DMS 273 treated with DMSO at 0.1 percent for 48 hours (cell line): ENCODE results near the gene NFASC.
A peak's percentile ranks its signal among the peaks of the same experiment; 100 is the strongest.

Experiments used
- DNase-seq: peaks from one replicate; lab custom pipeline; 2025; lab: John Stamatoyannopoulos, UW

Gene NFASC

GRCh38 chr1:204983136-204983535 is 112.5 kb downstream of the NFASC start:
- DNase-seq: no peak

DNA sequence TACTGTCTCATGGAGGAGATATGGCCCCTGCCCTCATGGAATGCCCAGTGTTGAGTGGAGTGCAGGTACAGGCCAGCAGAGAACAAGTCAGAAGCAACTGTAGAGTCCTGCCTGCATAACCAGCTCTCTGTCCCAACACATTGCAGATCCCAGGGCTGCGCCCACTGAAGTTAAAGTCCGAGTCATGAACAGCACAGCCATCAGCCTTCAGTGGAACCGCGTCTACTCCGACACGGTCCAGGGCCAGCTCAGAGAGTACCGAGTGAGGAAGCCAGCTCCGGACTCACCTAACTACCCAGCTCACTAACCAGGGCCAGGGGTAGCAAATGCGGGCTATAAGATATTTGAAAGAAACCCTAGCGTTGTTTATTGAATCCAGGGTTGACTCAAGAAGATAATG is 113.2 kb downstream of the NFASC start:
- DNase-seq: no peak

- no peak for DNase-seq
Observed at GRCh38 chr1:204984499-204984898, 113.8 kb downstream of the NFASC start.

GRCh38 chr1:204986181-204986580 is 115.5 kb downstream of the NFASC start:
- no peak for DNase-seq

GRCh38 chr1:204987689-204988088 is 117.0 kb downstream of the NFASC start:
- DNase-seq: no peak

DNA sequence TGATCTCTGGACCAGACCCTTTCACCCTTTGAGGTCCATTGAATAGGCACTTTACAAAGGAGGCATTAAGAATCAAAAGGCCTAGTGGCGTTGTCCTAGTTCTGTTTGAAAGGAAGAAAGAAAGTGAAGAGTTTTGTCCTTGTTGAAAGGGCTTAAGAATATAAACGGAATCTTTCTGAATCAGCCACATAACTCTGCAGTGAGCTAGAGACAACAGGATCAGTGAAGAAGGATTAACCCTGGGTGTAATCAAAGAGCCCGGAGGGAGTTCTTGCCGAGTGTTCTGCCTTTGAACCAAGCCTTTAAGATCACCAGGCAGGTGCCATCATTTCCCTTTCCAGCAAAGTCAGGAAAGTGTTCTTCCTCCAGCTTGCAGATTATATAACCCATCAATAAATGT is 117.5 kb downstream of the NFASC start:
- DNase-seq: no peak

DNA sequence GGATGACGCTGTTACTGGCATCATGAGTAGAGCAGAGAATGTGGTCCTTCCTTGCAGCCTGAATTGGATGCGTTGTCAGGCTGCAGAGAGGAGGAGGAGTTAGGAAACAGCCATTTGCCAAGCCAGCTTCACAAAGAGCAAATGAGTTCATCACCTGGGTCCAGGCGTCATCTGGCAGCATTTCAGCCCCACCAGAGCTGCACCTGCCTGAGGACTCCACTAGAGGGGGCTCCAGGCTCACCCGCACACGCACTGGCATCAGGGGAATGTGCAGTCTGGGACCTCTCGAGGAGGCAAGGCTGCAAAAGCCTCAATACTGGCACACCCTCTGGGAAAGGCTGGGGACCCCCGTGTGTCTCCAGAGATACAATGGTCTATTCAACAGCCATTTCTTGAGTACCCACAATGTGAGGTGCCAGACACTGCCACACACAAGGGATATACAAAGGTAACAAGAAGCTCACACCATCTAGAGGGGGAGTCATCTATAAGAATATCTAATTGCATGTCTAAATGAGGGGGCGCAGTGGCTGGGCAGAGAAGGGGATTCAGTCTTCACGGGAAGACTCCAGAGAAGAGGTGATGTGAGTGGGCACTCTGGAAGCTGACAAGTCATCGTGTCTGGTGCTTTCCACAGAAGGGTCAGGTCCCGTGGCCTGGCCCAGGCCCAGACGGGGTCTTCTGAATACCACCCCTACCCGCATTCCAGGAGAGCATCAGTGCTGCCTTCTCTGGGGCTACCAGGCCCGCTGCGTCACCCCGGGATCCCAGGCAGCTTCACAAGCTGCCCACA is 118.8 kb downstream of the NFASC start:
- peak; percentile 72 for DNase-seq

GRCh38 chr1:204990059-204990664 is 119.5 kb downstream of the NFASC start:
- no peak for DNase-seq

GRCh38 chr1:204990721-204991341 is 120.2 kb downstream of the NFASC start:
- no peak for DNase-seq

DNA sequence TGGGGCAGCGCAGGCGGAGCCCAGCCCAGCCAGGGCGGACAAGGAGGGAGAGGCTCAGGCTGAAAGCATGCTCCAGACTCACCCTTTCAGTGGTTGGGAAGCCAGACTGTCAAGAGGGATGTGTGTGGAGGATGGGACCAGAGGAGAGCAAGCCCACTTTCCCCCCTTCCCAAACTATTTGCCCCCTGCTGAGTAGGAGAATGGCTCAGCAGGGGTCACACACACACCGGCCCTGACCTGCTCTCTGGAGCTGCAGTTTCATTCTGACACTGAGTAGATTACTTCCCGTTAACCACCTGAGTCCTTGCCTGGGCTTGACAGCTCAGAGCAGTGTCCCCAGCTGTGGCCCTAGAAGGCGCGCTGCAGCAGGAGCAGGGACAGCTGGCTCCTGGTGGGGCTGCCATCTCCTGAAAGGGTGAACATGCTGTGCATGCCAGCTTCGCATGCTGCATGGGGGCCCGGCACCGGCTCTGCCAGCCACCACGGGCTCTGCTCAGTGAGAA is 120.7 kb downstream of the NFASC start:
- DNase-seq: no peak

DNA sequence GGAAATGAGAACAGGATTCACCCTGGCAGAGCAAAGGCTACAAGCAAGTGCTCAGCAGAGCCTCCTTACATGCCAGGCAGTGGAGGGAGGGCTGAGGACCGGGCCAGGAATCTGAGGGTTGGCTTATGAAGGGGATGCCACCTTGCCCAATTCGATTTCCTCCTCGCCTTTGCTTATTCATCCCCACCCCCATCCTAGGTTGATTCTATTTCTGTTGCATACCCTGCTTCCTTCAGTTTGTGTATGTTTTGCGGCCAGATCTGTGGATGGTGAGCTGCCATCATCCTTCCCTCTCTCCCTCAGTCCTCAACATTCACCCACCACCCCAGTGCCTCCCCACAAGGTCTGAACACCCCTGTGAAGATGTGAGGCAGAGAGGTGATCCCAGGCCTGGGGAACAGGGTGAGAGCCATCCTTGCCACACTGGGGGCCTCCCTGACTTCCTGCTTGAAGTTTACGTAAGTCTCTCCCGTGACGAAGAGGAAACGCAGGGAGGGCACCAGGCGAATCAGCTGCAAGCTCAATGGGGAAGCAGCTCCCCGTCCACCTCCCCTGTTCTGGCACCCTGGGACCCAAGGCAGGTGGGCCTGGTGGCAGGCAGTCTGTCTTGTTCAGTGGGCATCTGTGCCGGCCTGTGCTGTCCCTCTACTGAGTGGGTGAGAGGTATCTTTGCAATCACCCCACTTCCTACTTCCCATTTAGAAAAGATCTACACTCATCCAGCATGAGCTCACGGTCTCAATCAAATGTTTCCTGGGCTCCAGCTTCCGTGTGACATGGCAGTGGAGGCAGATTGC is 121.7 kb downstream of the NFASC start:
- no peak for DNase-seq

GRCh38 chr1:204992998-204993314 is 122.3 kb downstream of the NFASC start:
- DNase-seq: no peak

DNA sequence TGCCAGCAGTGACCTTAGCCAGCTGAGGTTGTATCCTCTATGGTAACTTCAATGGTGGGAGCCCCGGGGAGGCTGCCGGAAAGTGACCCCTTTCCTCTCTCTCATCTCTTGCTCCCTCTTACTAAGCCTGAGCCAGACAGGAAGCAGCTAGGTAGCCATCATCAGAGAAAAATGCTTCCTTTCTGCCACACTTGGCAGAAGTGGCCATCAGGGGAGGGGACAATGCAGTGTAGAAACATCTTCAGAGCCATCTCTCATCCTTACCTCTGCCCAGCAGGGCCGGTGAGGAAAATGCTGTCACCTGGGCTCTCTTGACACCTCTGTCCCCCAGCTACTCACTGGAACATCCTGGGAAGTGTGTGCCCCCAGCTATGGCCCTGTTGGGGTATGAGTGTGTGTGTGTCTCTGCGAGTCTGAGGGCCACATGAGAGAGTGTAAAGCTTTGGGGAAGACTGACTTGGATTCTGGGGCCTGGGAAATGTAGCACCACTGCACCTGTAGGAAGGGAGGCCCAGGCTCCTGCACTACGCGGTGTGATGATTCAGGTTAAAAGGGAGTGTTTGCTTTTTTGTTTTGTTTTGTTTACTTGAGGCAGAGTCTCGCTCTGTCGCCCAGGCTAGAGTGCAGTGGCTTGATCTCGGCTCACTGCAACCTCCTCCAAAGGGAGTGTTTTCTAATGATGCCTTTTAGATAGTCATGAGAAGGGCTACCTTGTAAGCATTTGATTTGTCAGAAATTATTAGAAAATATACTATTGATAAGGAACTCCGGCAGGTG is 123.6 kb downstream of the NFASC start:
- DNase-seq: no peak

GRCh38 chr1:204996981-204997380 is 126.3 kb downstream of the NFASC start:
- no peak for DNase-seq

- no peak for DNase-seq
Observed at GRCh38 chr1:204997591-204998355, 127.1 kb downstream of the NFASC start.

- DNase-seq: no peak
Observed at GRCh38 chr1:205001162-205001561, 130.5 kb downstream of the NFASC start.

DNA sequence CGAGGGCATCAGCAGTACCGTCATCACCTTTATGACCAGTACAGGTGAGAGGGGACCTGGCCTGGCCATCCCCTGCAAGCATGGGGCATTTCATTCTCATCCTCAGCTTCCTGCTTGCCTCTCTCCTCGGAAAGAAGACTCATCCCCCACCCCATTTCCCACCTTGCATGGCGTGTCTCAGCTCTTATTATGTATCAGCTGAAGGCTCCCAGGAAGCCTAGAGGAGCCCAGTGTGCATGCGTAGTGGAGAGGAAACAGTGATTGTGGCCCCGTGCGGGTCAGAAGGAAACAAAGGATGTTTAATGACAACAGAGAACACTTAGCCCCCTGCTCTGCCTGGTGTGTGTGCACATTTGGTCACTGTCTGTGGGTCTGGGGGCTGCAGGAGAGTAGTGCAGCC is 132.0 kb downstream of the NFASC start:
- DNase-seq: no peak

DNA sequence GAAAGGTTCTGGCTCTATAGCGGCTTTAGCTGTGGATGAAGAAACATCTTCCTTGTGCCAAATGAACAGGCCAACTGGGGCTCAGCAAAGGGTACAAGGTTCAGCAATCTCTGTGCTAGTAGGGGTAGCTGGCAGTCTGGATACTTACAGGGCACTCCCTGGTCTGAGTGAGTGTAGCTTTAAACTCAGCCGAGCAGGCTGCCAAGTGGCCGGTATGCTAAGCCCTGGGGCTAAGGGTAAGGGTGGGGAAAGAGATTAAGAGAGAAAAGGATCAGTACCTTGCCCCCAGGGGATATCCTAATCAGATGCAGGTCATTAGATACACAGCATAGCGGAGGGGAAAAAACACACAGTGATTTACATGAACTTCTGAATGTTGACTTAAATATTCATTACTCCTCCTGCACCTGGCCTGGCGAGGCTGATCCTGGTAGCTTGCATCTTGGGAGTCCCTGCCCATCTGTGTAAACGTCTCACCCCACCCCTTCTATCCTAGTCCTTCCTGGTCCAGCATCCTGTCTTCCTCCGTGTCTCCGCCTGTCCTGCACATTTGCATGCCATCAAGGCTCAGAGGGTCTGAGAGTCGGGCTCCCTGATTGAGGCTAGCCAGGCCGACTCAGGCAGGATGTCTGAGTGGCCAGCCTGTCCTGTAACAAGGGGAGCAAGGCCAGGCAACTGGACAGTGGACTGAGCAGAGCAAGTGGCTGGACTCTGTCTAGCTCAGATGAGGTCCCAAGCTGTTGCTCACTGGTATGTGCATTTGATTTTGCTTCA is 132.9 kb downstream of the NFASC start:
- no peak for DNase-seq

- DNase-seq: no peak
Observed at GRCh38 chr1:205004351-205004750, 133.7 kb downstream of the NFASC start.

DNA sequence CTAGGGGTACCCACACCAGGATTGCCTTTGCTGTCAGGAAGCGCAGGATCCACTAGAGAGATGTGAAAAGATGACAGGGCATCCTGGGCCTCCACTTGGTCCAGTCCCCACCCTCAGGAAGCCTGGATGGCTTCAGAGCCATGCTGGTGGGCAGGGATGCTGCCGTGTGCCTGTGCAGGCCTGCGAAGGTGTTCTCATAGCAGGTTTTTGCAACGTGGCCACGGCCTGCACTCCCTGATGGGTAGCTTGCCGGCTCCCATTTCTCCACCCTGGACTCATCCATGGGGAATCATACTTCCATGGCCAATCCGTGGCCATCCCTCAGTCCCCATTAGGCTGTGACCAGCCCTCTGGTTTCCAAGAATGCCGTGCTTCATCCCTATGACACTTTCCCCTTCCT is 138.2 kb downstream of the NFASC start:
- no peak for DNase-seq
